MM.1S (cell line): ENCODE data around the gene SLC35F3.

Experiments used
- DNase-seq: peaks from one replicate; pipeline ENCODE4 v3.0.0-alpha.2; 2015
- H2AFZ ChIP-seq: fragments of 300-600 bp; sonication (generic); 2 replicates; pipeline ENCODE4 v1.6.0; 2016; ENCODE audit warnings: antibody characterized with exemption, low read length
- H3F3A ChIP-seq: fragments of 300-600 bp; sonication (generic); 2 replicates; pipeline ENCODE4 v1.6.1; 2016; ENCODE audit warnings: mild to moderate bottlenecking, antibody characterized with exemption, low read length, moderate library complexity, mixed read lengths; ENCODE audit not compliant: insufficient read depth
- H3K27ac ChIP-seq: fragments of 300-600 bp; sonication (generic); 2 replicates; pipeline ENCODE4 v1.5.1; 2016; ENCODE audit warnings: mild to moderate bottlenecking, low read length
- H3K27me3 ChIP-seq: fragments of 300-600 bp; sonication (generic); replicated peaks from 2 replicates; pipeline ENCODE4 v1.6.0; 2016; ENCODE audit warnings: low read length; ENCODE audit not compliant: insufficient read depth
- H3K36me3 ChIP-seq: fragments of 300-600 bp; sonication (generic); replicated peaks from 2 replicates; pipeline ENCODE4 v1.6.1; 2016; ENCODE audit warnings: mild to moderate bottlenecking, low read length, mixed read lengths; ENCODE audit not compliant: insufficient read depth
- H3K4me1 ChIP-seq: fragments of 300-600 bp; sonication (generic); 2 replicates; pipeline ENCODE4 v1.6.1; 2016; ENCODE audit warnings: low read length, mixed read lengths
- H3K4me2 ChIP-seq: fragments of 300-600 bp; sonication (generic); 2 replicates; pipeline ENCODE4 v1.6.0; 2016; ENCODE audit warnings: low read depth, low read length
- H3K4me3 ChIP-seq: fragments of 300-600 bp; sonication (generic); 2 replicates; pipeline ENCODE4 v1.5.1; 2016; ENCODE audit warnings: low read length, mixed read lengths
- H3K79me2 ChIP-seq: fragments of 300-600 bp; sonication (generic); 2 replicates; pipeline ENCODE4 v1.6.1; 2016; ENCODE audit warnings: mixed run types, low read length, mixed read lengths
- H3K9ac ChIP-seq: fragments of 300-600 bp; sonication (generic); 2 replicates; pipeline ENCODE4 v1.6.1; 2016; ENCODE audit warnings: low read length, mixed read lengths
- H3K9me2 ChIP-seq: fragments of 300-600 bp; sonication (generic); replicated peaks from 2 replicates; pipeline ENCODE4 v1.6.1; 2016; ENCODE audit warnings: mild to moderate bottlenecking, low read length, mixed read lengths; ENCODE audit not compliant: insufficient read depth
- H3K9me3 ChIP-seq: fragments of 300-600 bp; sonication (generic); replicated peaks from 2 replicates; pipeline ENCODE4 v1.6.1; 2016; ENCODE audit warnings: mild to moderate bottlenecking, low read length, mixed read lengths; ENCODE audit not compliant: insufficient read depth
- H4K20me1 ChIP-seq: fragments of 300-600 bp; sonication (generic); 2 replicates; pipeline ENCODE4 v1.6.1; 2016; ENCODE audit warnings: mild to moderate bottlenecking, low read length, moderate library complexity, mixed read lengths; ENCODE audit not compliant: insufficient read depth
- CTCF ChIP-seq: fragments of 300-600 bp; sonication (generic); IDR thresholded peaks from 2 replicates; pipeline ENCODE4 v1.5.1; 2016; ENCODE audit warnings: antibody characterized with exemption, low read length, mixed read lengths
- EZH2 ChIP-seq: fragments of 300-600 bp; sonication (generic); optimal IDR thresholded peaks from 2 replicates; pipeline ENCODE3; 2017; ENCODE audit warnings: low read depth, mild to moderate bottlenecking, antibody characterized with exemption, low read length, mixed read lengths
- EZH2phosphoT487 ChIP-seq: fragments of 300-600 bp; sonication (generic); IDR thresholded peaks from 2 replicates; pipeline ENCODE4 v1.6.1; 2018; ENCODE audit warnings: antibody characterized with exemption, low read length

SLC35F3 gene

GRCh38 chr1:234022302-234022701 is 117.8 kb downstream of the SLC35F3 start:
- no peaks in the 10 kb centered on the region for H3K9me3 ChIP-seq
- no peak overlapping the region for H3K27ac ChIP-seq
- no peaks in the 10 kb centered on the region for H3K9me2 ChIP-seq
- TF ChIP-seq EZH2phosphoT487 (no peak), CTCF (no peak), EZH2 (no peak)
- no peak overlapping the region for H3K9ac ChIP-seq
- no peak overlapping the region for H3K4me3 ChIP-seq
- no peaks in the 10 kb centered on the region for H3F3A ChIP-seq
- H3K79me2 ChIP-seq: no peaks in the 10 kb centered on the region
- H3K4me2 ChIP-seq: no peak overlapping the region
- H3K27me3 ChIP-seq: no peaks in the 10 kb centered on the region
- no peaks in the 10 kb centered on the region for H3K36me3 ChIP-seq
- no peaks in the 10 kb centered on the region for H4K20me1 ChIP-seq
- no peaks in the 10 kb centered on the region for H3K4me1 ChIP-seq
- H2AFZ ChIP-seq: no peak overlapping the region
- DNase-seq: no peak

GRCh38 chr1:234039603-234040002 is 135.1 kb downstream of the SLC35F3 start:
- no peaks in the 10 kb centered on the region for H4K20me1 ChIP-seq
- no peak overlapping the region for H3K27ac ChIP-seq
- H3K9me3 ChIP-seq: no peaks in the 10 kb centered on the region
- H3K36me3 ChIP-seq: no peaks in the 10 kb centered on the region
- no peaks in the 10 kb centered on the region for H3K4me1 ChIP-seq
- H3K27me3 ChIP-seq: no peaks in the 10 kb centered on the region
- H3K9me2 ChIP-seq: no peaks in the 10 kb centered on the region
- H3K79me2 ChIP-seq: no peaks in the 10 kb centered on the region
- H3K9ac ChIP-seq: no peak overlapping the region
- DNase-seq: no peak
- no peak overlapping the region for H2AFZ ChIP-seq
- no peak for TF ChIP-seq EZH2
- no peak for TF ChIP-seq CTCF
- no peak for TF ChIP-seq EZH2phosphoT487
- H3K4me3 ChIP-seq: no peak overlapping the region
- no peaks in the 10 kb centered on the region for H3F3A ChIP-seq
- no peak overlapping the region for H3K4me2 ChIP-seq

- Histone ChIP-seq H3K9me3 (no peaks in the 10 kb centered on the region), H3F3A (no peaks in the 10 kb centered on the region), H3K9ac (no peak overlapping the region), H2AFZ (no peak overlapping the region), H3K79me2 (no peaks in the 10 kb centered on the region), H3K4me2 (no peak overlapping the region), H3K4me1 (no peaks in the 10 kb centered on the region), H3K9me2 (no peaks in the 10 kb centered on the region), H3K27ac (no peak overlapping the region), H3K27me3 (no peaks in the 10 kb centered on the region), H3K36me3 (no peaks in the 10 kb centered on the region), H3K4me3 (no peak overlapping the region), H4K20me1 (no peaks in the 10 kb centered on the region)
- TF ChIP-seq EZH2 (no peak), EZH2phosphoT487 (no peak), CTCF (no peak)
- no peak for DNase-seq
Observed at GRCh38 chr1:234040446-234041317, 136.2 kb downstream of the SLC35F3 start.
